Inflammatory macrophage treated with lipopolysaccharide for 4 hours (primary cell): ENCODE results near the gene RABGAP1L.
"Not testable (repeated sequence)": the region's sequence is repeated elsewhere in the genome, so short reads cannot be mapped to it uniquely, and the experiment has no call there.

Experiments used
- DNase-seq: peaks from one replicate; pipeline ENCODE4 v3.0.0-alpha.2; 2020

RABGAP1L gene

DNA sequence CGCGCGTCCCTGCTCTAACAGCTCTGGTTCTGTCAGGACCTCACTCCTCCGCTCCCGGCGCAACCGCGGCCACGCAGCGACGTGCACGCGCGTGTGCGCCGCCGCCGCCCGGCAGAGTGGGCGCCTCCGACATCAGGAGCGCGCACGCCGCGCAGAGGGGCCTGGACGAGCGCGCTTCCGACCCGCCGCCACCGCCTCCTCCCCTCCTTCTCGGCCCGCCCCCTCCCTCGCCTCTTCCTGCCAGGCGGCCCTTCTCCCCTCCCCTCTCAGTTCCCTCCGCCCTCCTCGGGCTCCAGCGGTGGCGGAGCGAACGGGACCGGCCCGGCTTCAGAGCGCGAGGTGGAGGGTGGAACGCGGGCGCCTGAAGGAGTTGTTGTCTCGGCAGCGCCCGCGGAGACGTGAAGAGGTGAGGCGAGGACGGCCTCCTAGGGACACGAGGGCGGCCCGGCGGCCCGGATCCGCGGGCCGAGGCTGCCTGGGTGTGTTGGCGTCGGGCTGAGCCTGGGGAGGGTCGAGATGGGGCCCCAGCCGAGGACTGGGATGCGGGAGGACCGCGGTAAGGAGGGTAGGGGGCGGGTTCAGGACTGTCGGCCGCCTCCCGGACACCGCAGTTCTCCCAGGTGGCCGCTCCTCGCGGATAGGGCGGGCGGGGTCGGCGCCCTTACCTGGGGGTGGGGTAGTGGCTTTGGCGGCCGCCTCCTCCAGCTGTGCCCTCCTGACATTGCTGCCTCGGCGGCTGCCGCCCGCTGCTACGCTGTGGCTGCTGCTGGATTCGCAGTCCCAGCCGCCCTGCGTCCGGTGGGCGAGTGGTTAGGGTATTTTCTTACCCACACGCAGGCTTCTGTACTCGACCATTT lies at the start of gene RABGAP1L:
TSS of gene RABGAP1L (plus strand) at position 269 of the 857 bp plus-strand sequence.
- DNase-seq: peak; percentile 90

DNA sequence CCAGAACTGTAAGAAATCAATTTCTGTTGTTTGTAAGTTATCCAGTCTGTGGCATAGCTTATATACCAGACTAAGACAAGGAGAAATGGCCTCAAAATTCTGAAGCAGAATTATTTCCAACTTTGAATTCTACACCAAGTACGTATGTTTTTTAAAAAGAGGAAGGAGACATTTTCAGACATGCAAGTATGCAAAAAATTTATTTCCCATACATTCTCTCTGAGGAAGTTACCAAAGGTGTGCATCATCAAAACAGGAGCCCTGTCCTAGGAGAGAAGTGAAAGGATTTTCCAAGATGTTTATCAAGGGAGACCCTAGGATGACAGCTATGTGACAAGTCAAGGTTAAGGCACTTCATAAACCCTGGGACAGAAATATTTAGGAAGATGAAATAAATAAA lies 49.3 kb upstream of the RABGAP1L start:
- peak; percentile 25 for DNase-seq

GRCh38 chr1:174112489-174113162 lies 46.7 kb upstream of the RABGAP1L start:
- DNase-seq: no peak

- DNase-seq: no peak
Measured at GRCh38 chr1:174114106-174114505, 45.2 kb upstream of the RABGAP1L start.

DNA sequence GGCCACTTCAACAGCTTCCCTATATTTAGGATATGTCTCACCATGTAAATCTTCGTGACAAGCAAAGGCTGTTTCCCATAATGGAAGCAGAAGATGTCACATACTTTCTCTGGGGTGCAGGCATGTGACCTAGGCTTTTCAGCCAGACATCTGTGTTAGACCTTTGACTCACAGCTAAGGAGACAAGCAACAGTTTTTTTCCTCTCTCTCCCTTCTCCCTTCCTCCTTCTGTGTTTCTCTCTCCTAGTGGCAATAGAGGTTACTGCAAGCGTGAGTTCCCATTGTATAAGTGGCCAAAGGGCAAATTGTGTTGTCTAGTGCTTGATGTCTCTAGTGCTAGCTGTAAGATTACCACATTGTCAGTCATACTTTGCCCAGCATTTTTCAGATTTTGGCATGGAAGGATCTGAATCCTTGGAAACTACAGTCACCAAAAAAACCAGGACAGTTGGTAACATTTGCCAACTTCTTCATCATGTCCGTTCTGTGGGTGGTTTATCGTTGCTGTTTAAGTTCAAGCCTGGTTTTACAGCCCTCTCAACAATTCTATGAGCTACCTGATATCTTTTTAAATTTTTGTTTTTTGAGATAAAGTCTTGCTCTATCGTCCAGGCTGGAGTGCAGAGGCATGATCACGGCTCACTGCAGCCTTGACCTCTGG lies 44.4 kb upstream of the RABGAP1L start:
- peak; percentile 85 for DNase-seq

DNA sequence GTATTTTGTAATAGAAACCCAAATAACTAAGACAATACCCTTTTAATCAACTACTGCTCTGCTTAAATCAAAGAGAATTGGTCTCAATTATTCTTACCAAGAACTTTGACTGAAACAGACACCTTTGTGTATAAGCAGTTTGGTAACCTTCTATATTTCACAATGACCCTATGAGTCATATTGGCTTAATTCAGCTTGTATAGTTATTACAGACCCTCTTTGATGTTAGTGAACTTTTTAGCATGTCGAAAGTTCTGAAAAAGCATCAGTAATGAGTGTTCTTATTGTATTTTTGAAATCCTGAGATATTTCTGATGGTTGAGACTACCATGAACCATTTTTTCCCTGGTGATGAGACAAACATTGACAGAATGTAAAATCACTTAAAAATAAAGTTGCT lies 43.3 kb upstream of the RABGAP1L start:
- DNase-seq: peak; percentile 53

DNA sequence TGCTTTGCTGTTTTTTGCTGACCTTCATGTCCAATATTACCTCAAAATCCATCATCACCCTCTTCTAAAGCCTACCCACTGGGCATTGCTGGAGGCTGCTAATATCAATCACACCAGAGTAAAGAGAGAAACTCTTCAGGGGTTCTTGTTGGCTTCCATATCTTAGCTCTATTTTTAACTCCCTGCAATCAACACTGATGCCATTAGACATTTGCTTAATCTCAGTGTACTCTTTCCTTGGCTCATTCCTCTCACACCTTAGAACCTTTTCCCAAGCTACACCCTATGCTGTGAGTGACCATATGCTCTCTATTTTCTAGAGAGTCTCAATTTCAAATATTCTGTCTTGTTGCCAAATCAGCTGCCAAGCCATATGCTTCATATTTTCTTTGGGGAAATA lies 40.6 kb upstream of the RABGAP1L start:
- no peak for DNase-seq

DNA sequence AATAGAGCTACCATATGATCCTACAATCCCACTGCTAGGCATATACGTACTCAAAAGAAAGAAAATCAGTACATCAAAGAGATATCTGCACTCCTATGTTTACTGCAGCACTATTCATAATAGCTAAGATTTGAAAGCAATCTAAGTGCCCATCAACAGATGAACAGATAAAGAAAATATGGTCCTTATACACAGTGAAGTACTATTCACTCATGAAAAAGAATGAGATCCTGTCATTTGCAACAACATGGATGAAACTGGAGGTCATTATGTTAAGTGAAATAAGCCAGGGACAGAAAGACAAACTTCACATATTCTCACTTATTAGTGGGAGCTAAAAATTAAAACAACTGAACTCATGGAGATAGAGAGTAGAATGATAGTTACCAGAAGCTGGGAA lies 37.0 kb upstream of the RABGAP1L start:
- not testable (repeated sequence) for DNase-seq

DNA sequence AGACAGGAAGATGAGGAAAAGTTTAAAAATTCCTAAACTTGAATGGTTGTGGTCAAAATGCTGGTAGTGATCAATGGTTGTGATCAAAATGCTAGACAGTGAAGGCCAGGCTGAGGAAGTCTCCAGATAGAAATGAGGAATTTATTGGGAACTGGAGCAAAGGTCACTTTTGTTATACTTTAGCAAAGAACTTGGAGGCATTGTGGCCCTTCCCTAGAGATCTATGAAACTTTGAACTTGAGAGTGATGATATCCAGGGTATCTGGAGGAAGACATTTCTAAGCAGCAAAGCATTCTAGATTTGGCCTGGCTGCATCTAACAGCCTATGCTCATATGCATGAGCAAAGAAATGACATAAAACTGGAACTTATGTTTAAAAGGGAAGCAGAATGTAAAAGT lies 35.5 kb upstream of the RABGAP1L start:
- no peak for DNase-seq

GRCh38 chr1:174127176-174127575 lies 32.1 kb upstream of the RABGAP1L start:
- peak; percentile 12 for DNase-seq

DNA sequence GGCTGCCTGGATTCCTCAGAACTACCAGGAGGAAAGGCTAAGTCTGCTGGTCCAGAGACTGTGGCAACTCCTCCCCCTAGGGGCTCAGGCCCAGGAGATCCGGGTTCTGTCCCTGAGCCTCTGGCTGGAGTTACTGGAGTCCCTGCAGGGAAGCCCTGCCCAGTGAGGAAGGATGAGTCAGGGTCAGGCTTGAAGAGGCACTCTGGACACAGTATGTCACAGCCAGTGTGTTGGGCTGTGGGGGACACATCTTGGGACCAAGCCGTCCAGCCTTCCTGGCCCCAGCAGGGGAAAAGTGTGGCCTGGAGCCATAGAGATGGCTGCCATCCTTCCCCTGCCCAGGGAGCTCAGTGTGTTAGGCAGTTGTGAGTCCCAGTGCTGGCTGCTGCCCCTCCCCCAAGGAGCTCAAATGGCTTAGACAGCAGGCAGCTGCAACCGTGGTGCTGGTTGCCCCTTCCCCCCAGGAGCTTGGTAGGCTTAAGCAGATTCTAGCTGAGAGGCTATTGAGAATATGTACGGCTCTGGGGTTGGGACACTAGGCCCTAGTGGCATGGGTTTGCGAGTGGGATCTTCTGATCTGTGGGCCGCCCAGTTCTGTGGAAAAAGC lies 28.2 kb upstream of the RABGAP1L start:
- no peak for DNase-seq

DNA sequence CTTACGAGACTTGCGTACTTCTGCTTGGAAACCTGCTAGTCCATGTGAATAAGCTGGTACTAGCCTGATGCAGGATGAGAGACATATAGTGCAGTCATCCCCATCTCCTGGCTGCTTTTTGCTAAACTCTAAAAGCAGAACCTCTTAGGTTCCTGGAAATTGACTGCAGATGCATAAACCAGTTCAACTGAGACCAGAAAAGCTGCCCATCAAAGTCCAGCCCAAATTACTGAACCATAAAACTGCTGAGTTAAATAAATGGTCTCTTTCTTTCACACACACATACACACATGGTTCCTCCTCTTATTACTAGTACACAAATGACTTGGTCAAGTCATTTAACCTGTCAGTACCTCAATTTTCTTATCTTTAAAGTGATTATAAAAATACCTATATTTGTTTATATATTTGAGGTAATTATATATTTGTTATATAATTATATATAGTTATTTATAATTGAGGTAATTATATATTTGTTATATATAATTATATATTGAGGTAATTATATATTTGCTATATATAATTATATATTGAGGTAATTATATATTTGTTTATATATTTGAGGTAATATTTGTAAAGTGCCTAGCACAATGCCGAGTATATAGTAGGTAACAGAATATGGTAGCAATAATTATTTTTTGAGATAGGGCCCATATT lies 25.2 kb upstream of the RABGAP1L start:
- no peak for DNase-seq

DNA sequence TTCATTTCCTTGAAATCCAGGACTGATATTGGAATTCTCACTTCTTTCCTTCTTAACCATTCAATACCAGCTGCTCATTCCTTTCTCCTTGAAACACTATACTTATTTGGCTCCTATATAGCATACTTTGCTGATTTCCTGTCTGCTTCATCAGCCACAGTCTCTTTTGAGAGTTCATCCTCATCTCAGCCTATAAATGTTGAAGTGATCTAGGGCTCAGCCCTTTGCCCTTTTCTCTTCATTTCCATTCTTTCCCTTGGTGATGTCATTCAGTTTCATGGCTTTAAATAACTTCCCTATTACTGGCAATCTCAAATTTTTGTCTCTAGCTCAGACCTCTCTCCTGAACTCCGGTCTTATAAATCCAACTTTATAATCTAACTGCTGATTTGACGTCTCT lies 24.1 kb upstream of the RABGAP1L start:
- peak; percentile 58 for DNase-seq

- peak; percentile 25 for DNase-seq
Measured at GRCh38 chr1:174136714-174137113, 22.6 kb upstream of the RABGAP1L start.

DNA sequence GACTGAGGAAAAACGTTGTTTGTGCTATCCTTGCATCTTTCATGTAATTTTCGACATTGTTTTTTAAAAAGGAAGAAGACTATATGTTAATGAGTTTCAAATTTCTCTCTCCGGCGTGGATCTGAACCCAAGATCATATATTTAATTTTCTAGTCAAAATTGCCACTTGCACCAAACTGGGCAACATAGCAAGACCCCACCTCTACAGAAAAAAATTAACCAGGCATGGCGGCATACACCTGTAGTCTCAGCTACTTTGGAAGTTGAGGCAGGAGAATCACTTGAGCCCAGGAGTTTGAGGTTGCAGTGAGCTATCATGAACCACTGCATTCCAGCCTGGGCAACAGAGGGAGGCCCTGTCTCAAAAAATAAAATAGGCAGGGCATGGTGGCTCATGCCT lies 16.5 kb upstream of the RABGAP1L start:
- DNase-seq: no peak

DNA sequence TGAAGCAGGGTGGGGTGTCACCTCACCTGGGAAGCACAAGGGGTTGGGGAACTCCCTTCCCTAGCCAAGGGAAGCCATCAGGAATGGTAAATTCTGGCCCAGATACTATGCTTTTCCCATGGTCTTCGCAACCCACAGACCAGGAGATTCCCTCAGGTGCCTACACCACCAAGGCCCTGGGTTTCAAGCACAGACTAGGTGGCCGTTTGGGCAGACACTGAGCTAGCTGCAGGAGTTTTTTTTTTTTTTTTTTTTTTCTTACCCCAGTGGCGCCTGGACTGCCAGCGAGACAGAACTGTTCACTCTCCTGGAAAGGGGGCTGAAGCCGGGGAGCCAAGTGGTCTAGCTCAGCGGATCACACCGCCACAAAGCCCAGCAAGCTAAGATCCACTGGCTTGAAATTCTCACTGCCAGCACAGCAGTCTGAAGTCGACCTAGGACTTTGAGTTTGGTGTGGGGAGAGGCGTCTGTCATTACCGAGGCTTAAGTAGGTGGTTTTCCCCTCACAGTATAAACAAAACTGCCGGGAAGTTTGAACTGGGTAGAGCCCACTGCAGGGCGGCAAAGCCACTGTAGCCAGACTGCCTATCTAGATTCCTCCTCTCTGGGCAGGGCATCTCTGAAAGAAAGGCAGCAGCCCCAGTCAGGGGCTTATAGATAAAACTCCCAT lies 15.5 kb upstream of the RABGAP1L start:
- DNase-seq: not testable (repeated sequence)

GRCh38 chr1:174144397-174144783 lies 14.9 kb upstream of the RABGAP1L start:
- not testable (repeated sequence) for DNase-seq

- DNase-seq: no peak
Measured at GRCh38 chr1:174149216-174149615, 10.1 kb upstream of the RABGAP1L start.

GRCh38 chr1:174150499-174150898 lies 8.8 kb upstream of the RABGAP1L start:
- no peak for DNase-seq

DNA sequence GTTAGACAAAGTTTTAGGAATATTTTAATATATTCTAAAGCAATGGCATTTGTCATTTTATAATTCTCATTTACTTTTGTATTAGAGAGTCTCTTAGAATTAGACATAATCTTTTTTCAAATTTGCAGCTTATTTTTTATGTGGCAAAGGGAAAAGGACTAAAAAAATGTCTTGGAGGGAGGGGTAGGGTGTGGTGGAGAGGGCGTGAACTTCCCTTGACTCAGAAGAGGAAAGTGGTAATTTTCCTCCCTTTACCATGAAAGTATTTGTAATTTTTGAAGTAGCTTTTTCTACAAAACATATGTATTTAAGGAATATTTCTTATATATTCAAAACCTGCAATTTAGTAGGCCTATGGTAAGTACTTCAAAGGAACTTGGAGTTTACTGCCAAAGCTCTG lies 6.9 kb upstream of the RABGAP1L start:
- no peak for DNase-seq

GRCh38 chr1:174153085-174153824 lies 6.1 kb upstream of the RABGAP1L start:
- no peak for DNase-seq

DNA sequence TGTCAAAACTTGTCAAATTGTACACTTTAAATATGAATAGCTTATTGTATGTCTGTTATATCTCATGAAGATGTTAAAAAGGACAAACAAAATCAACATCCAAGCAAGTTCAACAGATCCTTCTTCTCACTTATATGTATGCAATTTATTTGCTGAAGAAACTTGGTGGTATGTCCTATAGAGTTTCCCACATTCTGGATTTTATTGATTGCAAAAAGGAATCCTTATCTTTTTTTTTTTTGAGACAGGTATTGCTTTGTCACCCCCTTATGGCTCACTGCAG lies 5.6 kb upstream of the RABGAP1L start:
- no peak for DNase-seq
